Activated CD4-positive, alpha-beta T cell treated with anti-CD3 and anti-CD28 coated beads for 36 hours (primary cell): ENCODE data around the gene JAG2. TPM values are rescaled to one million over a fixed set of nuclear protein-coding genes. Genes with fewer than 3 reads are reported as not detected.
"Not testable (repeated sequence)": the region's sequence is repeated elsewhere in the genome, so short reads cannot be mapped to it uniquely, and the experiment has no call there.

Source experiments
- ATAC-seq: fragments of 200-7000 bp; cut with Tn5 transposase; one replicate; pipeline ENCODE4 v1.10.0; 2021; ENCODE audit warnings: mild to moderate bottlenecking, moderate library complexity
- CTCF ChIA-PET: fragments of 350-600 bp; sonication (Branson Sonifier 250); formaldehyde crosslinking; loops from one replicate; lab custom pipeline; 2021; ENCODE audit warnings: antibody characterized with exemption; lab: Charles Lee
- POLR2A ChIA-PET: fragments of 350-600 bp; sonication (Branson Sonifier 250); formaldehyde crosslinking; loops from one replicate; lab custom pipeline; 2021; ENCODE audit warnings: antibody characterized with exemption, inconsistent platforms; lab: Charles Lee
- DNase-seq: peaks from one replicate; pipeline ENCODE4 v3.0.0-alpha.2; 2020
- H3K27ac Mint-ChIP-seq: one replicate; pipeline ENCODE4 v1.8.0; 2021; ENCODE audit warnings: mixed read lengths
- H3K27me3 Mint-ChIP-seq: one replicate; pipeline ENCODE4 v1.8.0; 2021; ENCODE audit warnings: mixed read lengths
- H3K36me3 Mint-ChIP-seq: one replicate; pipeline ENCODE4 v1.8.0; 2021; ENCODE audit warnings: low read depth, mixed read lengths
- H3K4me1 Mint-ChIP-seq: one replicate; pipeline ENCODE4 v1.8.0; 2021; ENCODE audit warnings: mixed read lengths
- H3K4me3 Mint-ChIP-seq: one replicate; pipeline ENCODE4 v1.8.0; 2021; ENCODE audit warnings: mild to moderate bottlenecking, moderate library complexity, mixed read lengths
- H3K9me3 Mint-ChIP-seq: one replicate; pipeline ENCODE4 v1.8.0; 2021; ENCODE audit warnings: low read depth, mixed read lengths
- intact Hi-C, 2 experiments: fragments of 100-400 bp; cut with DNase I in 1 of 2; cut with micrococcal nuclease in 1 of 2; formaldehyde crosslinking; loops; one replicate each; pipeline versions ENCODE4 v1.14.2 to v1.15.1; 2022 to 2024; cut with DNase I, micrococcal nuclease
- total RNA-seq, 2 experiments: library from RNA; stranded (reverse); gene quantifications; one replicate each; pipeline ENCODE4 v1.2.3, GENCODE V29; 2021

Gene JAG2
- total RNA-seq, 2 experiments from 2014 or later, result 3.2 to 3.6 TPM

DNA sequence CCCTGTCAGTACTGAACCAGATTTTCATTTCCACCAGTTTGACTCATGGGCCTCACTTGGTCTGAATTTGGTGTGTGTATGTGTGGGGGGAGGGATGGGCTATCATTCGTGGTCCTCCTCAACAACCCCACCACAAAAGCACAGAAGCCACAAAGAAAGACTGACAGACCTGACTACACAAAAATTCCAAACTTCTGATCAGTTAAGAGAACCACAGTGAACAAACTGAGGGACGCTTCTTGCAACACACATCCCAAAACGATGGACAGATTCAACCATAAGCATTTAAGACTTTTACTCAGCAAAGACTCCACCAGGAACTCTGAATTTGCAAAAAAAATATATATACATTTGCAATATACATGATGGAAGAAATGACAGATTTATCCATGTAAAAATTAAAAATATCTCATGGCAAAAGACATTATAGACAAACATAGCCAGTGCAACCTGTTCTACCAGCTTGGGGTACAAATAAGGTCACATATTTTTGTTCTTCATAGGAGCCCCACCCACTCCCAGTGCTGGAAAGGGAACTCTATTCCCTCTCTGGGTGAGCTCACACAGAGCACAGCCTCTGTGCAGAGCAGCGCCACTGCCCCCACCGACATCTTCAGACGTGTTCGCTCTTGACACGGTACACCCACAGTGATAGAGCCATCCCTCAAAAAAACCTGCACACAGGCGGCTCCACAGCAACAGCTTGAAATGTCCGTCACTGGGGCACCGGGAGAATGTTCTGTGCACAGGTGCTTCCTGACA is 49.7 kb downstream of the JAG2 start:
- ChIA-PET POLR2A (no interaction called here), CTCF (interaction anchor here (1.3 to 1.6 kb wide), 4 partner anchors 14 to 143 kb away, joined by 3 to 4 read pairs (median 3); no protein-coding TSS in a partner anchor)
- no peak for ATAC-seq
- DNase-seq, result no peak
- Mint-ChIP-seq H3K4me3 (no peak overlapping the region), H3K36me3 (peaks cover 5% of the 10 kb centered on the region), H3K9me3 (peaks cover 16% of the 10 kb centered on the region), H3K4me1 (no peaks in the 10 kb centered on the region), H3K27me3 (peaks cover 12% of the 10 kb centered on the region), H3K27ac (no peak overlapping the region)
- intact Hi-C loops, result no loop called here

DNA sequence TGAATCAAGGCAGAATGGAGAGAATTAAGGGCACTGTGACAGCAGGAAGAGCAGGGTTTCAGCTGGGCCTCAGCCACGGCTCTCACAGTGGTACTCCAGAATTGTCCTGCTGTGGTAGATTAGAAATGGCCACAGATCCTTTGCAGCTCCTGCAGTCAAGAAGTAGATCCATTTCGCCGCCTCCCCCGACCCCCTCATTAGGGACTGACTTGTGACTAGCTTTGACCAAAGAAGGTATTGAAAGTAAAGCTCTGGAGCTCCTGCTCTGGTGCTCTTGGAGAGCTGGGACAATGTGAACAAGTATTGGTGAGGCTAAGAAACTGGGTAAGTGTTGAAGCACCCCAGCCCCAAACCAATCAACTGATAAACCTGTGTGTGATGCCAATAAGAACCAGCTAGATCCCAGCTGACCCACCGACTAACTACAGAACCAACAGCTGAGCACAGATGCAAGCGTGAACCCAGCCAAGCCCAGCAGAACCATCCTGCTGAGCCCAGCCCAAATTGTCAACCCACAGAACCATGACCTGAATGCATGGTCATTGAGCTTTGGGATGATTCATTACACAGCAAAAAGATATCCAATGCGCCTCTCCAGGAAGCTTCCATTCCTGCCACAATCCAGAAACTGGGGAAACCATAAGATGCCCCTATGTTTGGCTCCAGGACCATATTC is 50.7 kb downstream of the JAG2 start:
- peaks cover 16% of the 10 kb centered on the region for H3K9me3 Mint-ChIP-seq
- POLR2A ChIA-PET, result no interaction called here
- no peaks in the 10 kb centered on the region for H3K4me1 Mint-ChIP-seq
- H3K4me3 Mint-ChIP-seq, result no peak overlapping the region
- peaks cover 12% of the 10 kb centered on the region for H3K27me3 Mint-ChIP-seq
- intact Hi-C loops, result no loop called here
- DNase-seq (no peak), ATAC-seq (no peak)
- CTCF ChIA-PET, result interaction anchor here (1.3 to 1.6 kb wide), 3 partner anchors 14 to 142 kb away, joined by 3 to 4 read pairs (median 3); no protein-coding TSS in a partner anchor
- H3K27ac Mint-ChIP-seq, result no peak overlapping the region
- peaks cover 5% of the 10 kb centered on the region for H3K36me3 Mint-ChIP-seq

DNA sequence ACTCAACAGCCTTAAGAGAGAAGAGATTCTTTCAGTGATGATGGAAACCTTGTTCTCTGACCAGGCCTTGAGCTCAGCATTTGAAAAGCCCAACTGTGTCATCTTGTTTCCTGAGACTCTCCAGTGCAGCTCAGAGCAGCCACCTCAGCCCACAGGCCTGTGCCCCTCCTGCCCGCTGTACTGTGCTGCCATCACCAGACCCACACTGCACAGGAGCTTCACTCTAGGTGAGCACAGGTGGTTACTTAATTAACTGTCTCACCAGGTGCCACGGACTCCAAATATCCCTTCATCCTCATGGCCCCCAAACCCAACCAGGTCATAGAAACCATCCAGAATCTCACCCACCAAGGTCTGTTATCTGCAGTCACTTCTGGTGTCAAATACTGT is 51.3 kb downstream of the JAG2 start:
- ChIA-PET POLR2A (no interaction called here), CTCF (interaction anchor here (1.5 kb wide), 1 partner anchor 15 kb away, joined by 3 read pairs; no protein-coding TSS in a partner anchor)
- Mint-ChIP-seq H3K36me3 (peaks cover 5% of the 10 kb centered on the region), H3K27ac (no peak overlapping the region), H3K4me3 (no peak overlapping the region), H3K9me3 (peaks cover 16% of the 10 kb centered on the region), H3K4me1 (no peaks in the 10 kb centered on the region), H3K27me3 (peaks cover 11% of the 10 kb centered on the region)
- no peak for ATAC-seq
- no peak for DNase-seq
- intact Hi-C loops, result no loop called here

- Mint-ChIP-seq H3K4me1 (no peaks in the 10 kb centered on the region), H3K36me3 (peaks cover 2% of the 10 kb centered on the region), H3K9me3 (peaks cover 10% of the 10 kb centered on the region), H3K27ac (no peak overlapping the region), H3K4me3 (no peak overlapping the region), H3K27me3 (peaks cover 7% of the 10 kb centered on the region)
- intact Hi-C loops, result no loop called here
- CTCF ChIA-PET, result interaction anchor here (0.7 kb wide), 1 partner anchor 208 kb away, joined by 3 read pairs; no protein-coding TSS in a partner anchor
- ATAC-seq (no peak), DNase-seq (no peak)
- POLR2A ChIA-PET, result no interaction called here
Observed at GRCh38 chr14:105116451-105117256, 51.9 kb downstream of the JAG2 start.

- H3K9me3 Mint-ChIP-seq, DNase-seq, H3K27ac Mint-ChIP-seq, intact Hi-C loops, H3K4me1 Mint-ChIP-seq, ATAC-seq, POLR2A ChIA-PET, H3K36me3 Mint-ChIP-seq, H3K4me3 Mint-ChIP-seq: not testable (repeated sequence)
- peaks cover 15% of the 10 kb centered on the region for H3K27me3 Mint-ChIP-seq
- CTCF ChIA-PET, result interaction anchor here (0.7 kb wide), 1 partner anchor 16 kb away, joined by 4 read pairs; no protein-coding TSS in a partner anchor
Observed at GRCh38 chr14:105109243-105109642, 59.3 kb downstream of the JAG2 start.

DNA sequence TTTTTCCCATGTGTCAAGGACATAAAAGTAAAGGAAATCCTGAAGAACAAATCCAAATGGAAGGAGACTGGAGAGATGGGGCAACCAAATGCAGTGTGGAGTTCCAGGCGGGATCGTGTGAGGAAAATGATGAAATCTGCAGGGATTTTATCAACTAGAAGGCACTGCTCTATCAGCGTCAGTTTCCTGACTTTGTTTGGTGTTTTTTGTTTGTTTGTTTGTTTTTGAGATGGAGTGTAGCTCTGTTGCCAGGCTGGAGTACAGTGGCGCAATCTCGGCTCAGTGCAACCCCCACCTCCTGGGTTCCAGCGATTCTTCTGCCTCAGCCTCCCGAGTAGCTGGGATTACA is 60.1 kb downstream of the JAG2 start:
- ChIA-PET CTCF (interaction anchor here (0.7 kb wide), 1 partner anchor 72 kb away, joined by 3 read pairs; no protein-coding TSS in a partner anchor), POLR2A (no interaction called here)
- intact Hi-C loops, result no loop called here
- Mint-ChIP-seq H3K4me3 (no peak overlapping the region), H3K4me1 (no peaks in the 10 kb centered on the region), H3K9me3 (peaks cover 2% of the 10 kb centered on the region), H3K27me3 (peaks cover 20% of the 10 kb centered on the region), H3K36me3 (no peaks in the 10 kb centered on the region), H3K27ac (no peak overlapping the region)
- DNase-seq (no peak), ATAC-seq (no peak)

DNA sequence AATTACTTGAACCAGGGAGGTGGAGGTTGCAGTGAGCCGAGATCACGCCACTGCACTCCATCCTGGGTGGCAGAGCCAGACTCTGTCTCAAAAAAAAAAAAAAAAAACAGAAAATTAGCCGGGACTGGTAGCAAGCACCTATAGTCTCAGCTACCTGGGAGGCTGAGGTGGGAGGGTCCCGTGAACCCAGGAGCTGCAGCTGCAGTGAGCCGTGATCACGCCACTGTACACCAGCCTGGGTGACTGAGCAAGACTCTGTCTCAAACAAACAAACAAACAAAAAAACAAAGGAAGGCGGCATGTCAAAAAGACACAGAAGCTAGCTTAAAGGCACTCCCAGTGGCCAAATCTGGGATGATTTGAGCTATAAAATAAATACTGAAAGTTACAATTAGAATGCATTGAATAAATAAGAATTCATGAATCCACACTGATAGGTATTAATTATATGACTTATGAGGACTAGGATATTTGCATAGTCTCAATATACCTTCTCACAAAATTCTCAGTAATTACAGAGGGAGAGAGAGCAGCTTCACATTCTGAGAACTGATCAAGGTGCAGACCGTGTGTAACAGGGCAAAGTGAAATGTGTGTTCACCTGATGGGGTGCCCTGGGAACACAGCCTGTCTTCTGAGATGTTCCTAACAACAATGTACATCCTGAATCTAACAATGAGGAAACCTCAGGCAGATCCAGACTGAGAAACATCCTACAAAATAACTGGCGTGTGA is 60.6 kb downstream of the JAG2 start:
- intact Hi-C loops, result no loop called here
- H3K4me1 Mint-ChIP-seq, result no peaks in the 10 kb centered on the region
- ChIA-PET POLR2A (interaction anchor here (0.6 kb wide), 1 partner anchor 349 kb away, joined by 3 read pairs; no protein-coding TSS in a partner anchor), CTCF (interaction anchor here (0.7 kb wide), 1 partner anchor 72 kb away, joined by 3 read pairs; no protein-coding TSS in a partner anchor)
- no peaks in the 10 kb centered on the region for H3K36me3 Mint-ChIP-seq
- H3K27ac Mint-ChIP-seq, result no peak overlapping the region
- H3K9me3 Mint-ChIP-seq, result peaks cover 2% of the 10 kb centered on the region
- H3K27me3 Mint-ChIP-seq, result peaks cover 20% of the 10 kb centered on the region
- DNase-seq (no peak), ATAC-seq (no peak)
- H3K4me3 Mint-ChIP-seq, result no peak overlapping the region

- Mint-ChIP-seq H3K27ac (no peak overlapping the region), H3K9me3 (peaks cover 2% of the 10 kb centered on the region), H3K27me3 (peaks cover 20% of the 10 kb centered on the region), H3K36me3 (no peaks in the 10 kb centered on the region), H3K4me1 (no peaks in the 10 kb centered on the region), H3K4me3 (no peak overlapping the region)
- POLR2A ChIA-PET, result interaction anchor here (0.6 kb wide), 1 partner anchor 349 kb away, joined by 3 read pairs; no protein-coding TSS in a partner anchor
- CTCF ChIA-PET, result no interaction called here
- no peak for ATAC-seq
- DNase-seq, result no peak
- intact Hi-C loops, result no loop called here
Observed at GRCh38 chr14:105107351-105107750, 61.2 kb downstream of the JAG2 start.

GRCh38 chr14:105105158-105105557 is 63.4 kb downstream of the JAG2 start:
- no peak overlapping the region for H3K27ac Mint-ChIP-seq
- CTCF ChIA-PET, result no interaction called here
- ATAC-seq (no peak), DNase-seq (no peak)
- intact Hi-C loops, result no loop called here
- H3K4me1 Mint-ChIP-seq, result no peaks in the 10 kb centered on the region
- H3K9me3 Mint-ChIP-seq, result peaks cover 2% of the 10 kb centered on the region
- POLR2A ChIA-PET, result no interaction called here
- H3K4me3 Mint-ChIP-seq, result no peak overlapping the region
- H3K36me3 Mint-ChIP-seq, result no peaks in the 10 kb centered on the region
- peaks cover 23% of the 10 kb centered on the region for H3K27me3 Mint-ChIP-seq

DNA sequence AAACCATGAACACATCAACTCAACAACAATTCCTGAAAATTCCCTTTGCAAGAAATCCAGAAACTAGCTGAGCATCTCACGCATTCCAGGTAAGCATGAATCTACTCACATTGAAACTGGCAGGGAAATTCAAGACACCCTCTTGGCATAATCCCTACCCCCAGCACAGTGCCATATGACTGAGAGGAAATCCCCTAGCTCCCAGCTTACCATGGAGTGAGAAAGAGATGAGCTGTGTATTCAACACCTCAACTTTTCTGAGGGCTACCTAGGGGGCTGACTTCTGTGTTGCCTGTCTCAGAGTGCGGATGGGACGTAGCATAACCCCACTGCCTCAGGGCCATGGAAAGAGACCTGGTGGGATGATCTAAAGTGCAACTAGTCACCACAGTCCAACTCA is 65.7 kb downstream of the JAG2 start:
- Mint-ChIP-seq H3K36me3 (no peaks in the 10 kb centered on the region), H3K4me1 (peaks cover 2% of the 10 kb centered on the region), H3K27me3 (peaks cover 17% of the 10 kb centered on the region), H3K4me3 (no peak overlapping the region), H3K9me3 (peaks cover 4% of the 10 kb centered on the region), H3K27ac (no peak overlapping the region)
- CTCF ChIA-PET, result no interaction called here
- DNase-seq (no peak), ATAC-seq (no peak)
- POLR2A ChIA-PET, result no interaction called here
- intact Hi-C loops, result no loop called here
